ENCODE data around the gene FNIP2.

DNA sequence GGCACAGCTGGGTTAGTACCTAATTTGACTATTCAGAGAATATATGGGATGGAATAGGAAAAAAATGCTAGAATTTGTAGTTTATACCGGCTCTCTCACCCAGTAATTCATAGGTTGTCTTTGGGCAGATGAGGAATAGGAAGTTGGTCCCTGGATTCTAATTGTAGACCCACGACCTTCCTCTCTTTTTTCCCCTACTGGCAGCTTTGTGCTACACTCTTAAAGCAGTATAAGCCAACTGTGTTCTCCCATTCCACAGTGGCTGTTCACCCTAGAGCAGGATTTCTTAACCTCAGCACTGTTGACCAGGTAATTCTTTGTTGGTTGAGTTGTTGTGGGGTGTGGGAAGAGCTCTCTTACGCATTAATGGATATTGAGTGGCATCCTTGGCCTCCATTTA is 92.9 kb downstream of the FNIP2 start:
- TF ChIP-seq, protein P1, sequence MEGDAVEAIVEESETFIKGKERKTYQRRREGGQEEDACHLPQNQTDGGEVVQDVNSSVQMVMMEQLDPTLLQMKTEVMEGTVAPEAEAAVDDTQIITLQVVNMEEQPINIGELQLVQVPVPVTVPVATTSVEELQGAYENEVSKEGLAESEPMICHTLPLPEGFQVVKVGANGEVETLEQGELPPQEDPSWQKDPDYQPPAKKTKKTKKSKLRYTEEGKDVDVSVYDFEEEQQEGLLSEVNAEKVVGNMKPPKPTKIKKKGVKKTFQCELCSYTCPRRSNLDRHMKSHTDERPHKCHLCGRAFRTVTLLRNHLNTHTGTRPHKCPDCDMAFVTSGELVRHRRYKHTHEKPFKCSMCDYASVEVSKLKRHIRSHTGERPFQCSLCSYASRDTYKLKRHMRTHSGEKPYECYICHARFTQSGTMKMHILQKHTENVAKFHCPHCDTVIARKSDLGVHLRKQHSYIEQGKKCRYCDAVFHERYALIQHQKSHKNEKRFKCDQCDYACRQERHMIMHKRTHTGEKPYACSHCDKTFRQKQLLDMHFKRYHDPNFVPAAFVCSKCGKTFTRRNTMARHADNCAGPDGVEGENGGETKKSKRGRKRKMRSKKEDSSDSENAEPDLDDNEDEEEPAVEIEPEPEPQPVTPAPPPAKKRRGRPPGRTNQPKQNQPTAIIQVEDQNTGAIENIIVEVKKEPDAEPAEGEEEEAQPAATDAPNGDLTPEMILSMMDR (IDR thresholded peaks at IDR 0.05): no peak
- TF ChIP-seq POLR2AphosphoS5 (IDR thresholded peaks at IDR 0.05): no peak

Measured in prostate gland (tissue), 2 donors.